Breast epithelium (tissue), 4 donors: Measurements from ENCODE around the gene TMEM232. TPM values are rescaled to one million over a fixed set of nuclear protein-coding genes. Genes with fewer than 3 reads are reported as not detected.

Experiments used
- DNase-seq, 2 donors: peaks; one replicate each; pipeline ENCODE4 v3.0.0-alpha.2; 2019; ENCODE audit warnings: low spot score in 2 of 2
- H3K27ac ChIP-seq, 2 donors: fragments of 200-600 bp; sonication (generic) in 1 of 2; one replicate each; pipeline ENCODE4 v1.5.1; 2016 to 2019; ENCODE audit warnings: mild to moderate bottlenecking in 1 of 2
- H3K27me3 ChIP-seq, 2 donors: fragments of 200-600 bp; sonication (generic) in 1 of 2; one replicate each; pipeline versions ENCODE4 v1.5.1 to v1.6.0; 2017 to 2019; ENCODE audit warnings: control low read depth in 1 of 2, mild to moderate bottlenecking in 1 of 2
- H3K36me3 ChIP-seq: fragments of 200-600 bp; one replicate; pipeline ENCODE4 v1.5.1; 2019
- H3K4me1 ChIP-seq, 2 donors: fragments of 200-600 bp; sonication (generic); one replicate each; pipeline ENCODE4 v1.5.1; 2016 to 2019; ENCODE audit warnings: control low read depth in 1 of 2
- H3K4me3 ChIP-seq, 3 donors: fragments of 200-600 bp; sonication (generic); 1 replicate in 2 of 3; 2 replicates in 1 of 3; pipeline ENCODE4 v1.5.1; 2016 to 2019; ENCODE audit warnings: mild to moderate bottlenecking in 3 of 3, moderate library complexity in 2 of 3
- H3K9me3 ChIP-seq, 2 donors: fragments of 200-600 bp; sonication (generic) in 1 of 2; one replicate each; pipeline ENCODE4 v1.5.1; 2016 to 2019; ENCODE audit warnings: control low read depth in 1 of 2
- POLR2A ChIP-seq: fragments of 450-650 bp; IDR thresholded peaks from one replicate; pipeline ENCODE4 v1.6.1; 2016; ENCODE audit warnings: antibody characterized with exemption, mild to moderate bottlenecking, moderate library complexity
- POLR2AphosphoS5 ChIP-seq, 3 donors: sonication (generic); formaldehyde crosslinking; IDR thresholded peaks; one replicate each; pipeline ENCODE4 v1.6.1; 2017; ENCODE audit warnings: antibody characterized with exemption in 3 of 3
- intact Hi-C: fragments of 100-400 bp; cut with DNase I; formaldehyde crosslinking; loops from one replicate; pipeline ENCODE4 v1.15.1; 2023; ENCODE audit warnings: low total_unique reads
- total RNA-seq, 3 donors: library from RNA; depleted of rRNA; stranded (reverse); fragments of >200 nt; gene quantifications; one replicate each; pipeline ENCODE4 v1.1.0, GENCODE V29; 2016
- TF ChIP-seq, protein P1 (sequence below), 3 donors: fragments of 450-650 bp; IDR thresholded peaks; one replicate each; pipeline ENCODE4 v1.5.1; 2016 to 2017; ENCODE audit warnings: antibody characterized with exemption in 3 of 3, mild to moderate bottlenecking in 3 of 3, moderate library complexity in 3 of 3

TMEM232 gene
- total RNA-seq, 3 donors from 2014 or later: 2.0 to 6.4 (median 4.6) TPM

GRCh38 chr5:110512266-110512665 lies 214.2 kb downstream of the TMEM232 start:
- Histone ChIP-seq H3K9me3 (no peaks in the 10 kb centered on the region), H3K27me3 (no peaks in the 10 kb centered on the region), H3K4me3 (no peak overlapping the region), H3K4me1 (no peaks in the 10 kb centered on the region), H3K27ac (no peak overlapping the region), H3K36me3 (no peaks in the 10 kb centered on the region)
- intact Hi-C loops: no loop called here
- no peak for DNase-seq
- no peak for TF ChIP-seq POLR2A
- TF ChIP-seq, protein P1, sequence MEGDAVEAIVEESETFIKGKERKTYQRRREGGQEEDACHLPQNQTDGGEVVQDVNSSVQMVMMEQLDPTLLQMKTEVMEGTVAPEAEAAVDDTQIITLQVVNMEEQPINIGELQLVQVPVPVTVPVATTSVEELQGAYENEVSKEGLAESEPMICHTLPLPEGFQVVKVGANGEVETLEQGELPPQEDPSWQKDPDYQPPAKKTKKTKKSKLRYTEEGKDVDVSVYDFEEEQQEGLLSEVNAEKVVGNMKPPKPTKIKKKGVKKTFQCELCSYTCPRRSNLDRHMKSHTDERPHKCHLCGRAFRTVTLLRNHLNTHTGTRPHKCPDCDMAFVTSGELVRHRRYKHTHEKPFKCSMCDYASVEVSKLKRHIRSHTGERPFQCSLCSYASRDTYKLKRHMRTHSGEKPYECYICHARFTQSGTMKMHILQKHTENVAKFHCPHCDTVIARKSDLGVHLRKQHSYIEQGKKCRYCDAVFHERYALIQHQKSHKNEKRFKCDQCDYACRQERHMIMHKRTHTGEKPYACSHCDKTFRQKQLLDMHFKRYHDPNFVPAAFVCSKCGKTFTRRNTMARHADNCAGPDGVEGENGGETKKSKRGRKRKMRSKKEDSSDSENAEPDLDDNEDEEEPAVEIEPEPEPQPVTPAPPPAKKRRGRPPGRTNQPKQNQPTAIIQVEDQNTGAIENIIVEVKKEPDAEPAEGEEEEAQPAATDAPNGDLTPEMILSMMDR (IDR thresholded peaks at IDR 0.05): no peak
- TF ChIP-seq POLR2AphosphoS5 (IDR thresholded peaks at IDR 0.05): no peak

- Histone ChIP-seq H3K36me3 (no peaks in the 10 kb centered on the region), H3K27ac (no peak overlapping the region), H3K4me3 (no peak overlapping the region), H3K27me3 (no peaks in the 10 kb centered on the region), H3K4me1 (no peaks in the 10 kb centered on the region), H3K9me3 (no peaks in the 10 kb centered on the region)
- no peak for DNase-seq
- intact Hi-C loops: no loop called here
- TF ChIP-seq POLR2A (no peak), POLR2AphosphoS5 (IDR thresholded peaks at IDR 0.05) (no peak)
- TF ChIP-seq, protein P1 (IDR thresholded peaks at IDR 0.05): no peak
Observed at GRCh38 chr5:110510146-110510545, 216.3 kb downstream of the TMEM232 start.

GRCh38 chr5:110507972-110508371 lies 218.5 kb downstream of the TMEM232 start:
- H3K4me3 ChIP-seq: no peak overlapping the region
- no peaks in the 10 kb centered on the region for H3K4me1 ChIP-seq
- no peak for DNase-seq
- intact Hi-C loops: no loop called here
- H3K36me3 ChIP-seq: no peaks in the 10 kb centered on the region
- H3K9me3 ChIP-seq: no peaks in the 10 kb centered on the region
- no peak overlapping the region for H3K27ac ChIP-seq
- no peak for TF ChIP-seq POLR2AphosphoS5 (IDR thresholded peaks at IDR 0.05)
- TF ChIP-seq, protein P1 (IDR thresholded peaks at IDR 0.05): no peak
- no peak for TF ChIP-seq POLR2A
- H3K27me3 ChIP-seq: no peaks in the 10 kb centered on the region

- no peaks in the 10 kb centered on the region for H3K4me1 ChIP-seq
- H3K27ac ChIP-seq: no peak overlapping the region
- no peaks in the 10 kb centered on the region for H3K36me3 ChIP-seq
- H3K4me3 ChIP-seq: no peak overlapping the region
- no peaks in the 10 kb centered on the region for H3K27me3 ChIP-seq
- no peak for DNase-seq
- no peaks in the 10 kb centered on the region for H3K9me3 ChIP-seq
- intact Hi-C loops: no loop called here
- TF ChIP-seq POLR2A (no peak), POLR2AphosphoS5 (IDR thresholded peaks at IDR 0.05) (no peak)
- TF ChIP-seq, protein P1 (IDR thresholded peaks at IDR 0.05): no peak
Observed at GRCh38 chr5:110506378-110506777, 220.1 kb downstream of the TMEM232 start.

DNA sequence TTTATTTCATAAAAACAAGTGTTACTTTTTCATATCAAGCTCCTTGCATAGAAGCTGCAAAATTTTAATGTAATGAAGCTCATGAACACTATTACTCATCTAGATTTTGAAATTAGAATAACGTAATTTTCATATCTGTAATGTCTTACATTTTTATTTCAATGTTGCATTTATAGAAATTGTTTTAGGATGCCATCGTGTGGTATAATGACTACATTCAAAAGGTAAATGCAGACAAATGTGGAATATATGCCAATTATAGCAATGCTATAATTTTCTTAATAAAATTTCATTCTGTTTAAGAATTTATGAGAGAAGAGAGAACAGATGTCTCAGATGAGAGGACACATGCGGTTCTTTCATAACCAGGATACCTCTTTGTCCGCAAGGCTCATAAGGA lies 230.2 kb downstream of the TMEM232 start:
- Histone ChIP-seq H3K4me3 (no peak overlapping the region), H3K9me3 (no peaks in the 10 kb centered on the region), H3K27ac (no peak overlapping the region), H3K27me3 (no peaks in the 10 kb centered on the region), H3K36me3 (no peaks in the 10 kb centered on the region), H3K4me1 (no peaks in the 10 kb centered on the region)
- TF ChIP-seq POLR2AphosphoS5 (IDR thresholded peaks at IDR 0.05): no peak
- TF ChIP-seq, protein P1 (IDR thresholded peaks at IDR 0.05): no peak
- no peak for TF ChIP-seq POLR2A
- intact Hi-C loops: no loop called here
- no peak for DNase-seq
